LNCAP (cell line): ENCODE results near the gene STRIP1.

Experiments
- TF ChIP-seq, protein P1 (sequence below): fragments of 450-650 bp; IDR thresholded peaks from 2 replicates; pipeline ENCODE4 v1.5.1; 2017; ENCODE audit warnings: mild to moderate bottlenecking

STRIP1 gene

GRCh38 chr1:110082477-110082876, 48.1 kb downstream of the STRIP1 start:
- TF ChIP-seq, protein P1, sequence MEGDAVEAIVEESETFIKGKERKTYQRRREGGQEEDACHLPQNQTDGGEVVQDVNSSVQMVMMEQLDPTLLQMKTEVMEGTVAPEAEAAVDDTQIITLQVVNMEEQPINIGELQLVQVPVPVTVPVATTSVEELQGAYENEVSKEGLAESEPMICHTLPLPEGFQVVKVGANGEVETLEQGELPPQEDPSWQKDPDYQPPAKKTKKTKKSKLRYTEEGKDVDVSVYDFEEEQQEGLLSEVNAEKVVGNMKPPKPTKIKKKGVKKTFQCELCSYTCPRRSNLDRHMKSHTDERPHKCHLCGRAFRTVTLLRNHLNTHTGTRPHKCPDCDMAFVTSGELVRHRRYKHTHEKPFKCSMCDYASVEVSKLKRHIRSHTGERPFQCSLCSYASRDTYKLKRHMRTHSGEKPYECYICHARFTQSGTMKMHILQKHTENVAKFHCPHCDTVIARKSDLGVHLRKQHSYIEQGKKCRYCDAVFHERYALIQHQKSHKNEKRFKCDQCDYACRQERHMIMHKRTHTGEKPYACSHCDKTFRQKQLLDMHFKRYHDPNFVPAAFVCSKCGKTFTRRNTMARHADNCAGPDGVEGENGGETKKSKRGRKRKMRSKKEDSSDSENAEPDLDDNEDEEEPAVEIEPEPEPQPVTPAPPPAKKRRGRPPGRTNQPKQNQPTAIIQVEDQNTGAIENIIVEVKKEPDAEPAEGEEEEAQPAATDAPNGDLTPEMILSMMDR = no peak

DNA sequence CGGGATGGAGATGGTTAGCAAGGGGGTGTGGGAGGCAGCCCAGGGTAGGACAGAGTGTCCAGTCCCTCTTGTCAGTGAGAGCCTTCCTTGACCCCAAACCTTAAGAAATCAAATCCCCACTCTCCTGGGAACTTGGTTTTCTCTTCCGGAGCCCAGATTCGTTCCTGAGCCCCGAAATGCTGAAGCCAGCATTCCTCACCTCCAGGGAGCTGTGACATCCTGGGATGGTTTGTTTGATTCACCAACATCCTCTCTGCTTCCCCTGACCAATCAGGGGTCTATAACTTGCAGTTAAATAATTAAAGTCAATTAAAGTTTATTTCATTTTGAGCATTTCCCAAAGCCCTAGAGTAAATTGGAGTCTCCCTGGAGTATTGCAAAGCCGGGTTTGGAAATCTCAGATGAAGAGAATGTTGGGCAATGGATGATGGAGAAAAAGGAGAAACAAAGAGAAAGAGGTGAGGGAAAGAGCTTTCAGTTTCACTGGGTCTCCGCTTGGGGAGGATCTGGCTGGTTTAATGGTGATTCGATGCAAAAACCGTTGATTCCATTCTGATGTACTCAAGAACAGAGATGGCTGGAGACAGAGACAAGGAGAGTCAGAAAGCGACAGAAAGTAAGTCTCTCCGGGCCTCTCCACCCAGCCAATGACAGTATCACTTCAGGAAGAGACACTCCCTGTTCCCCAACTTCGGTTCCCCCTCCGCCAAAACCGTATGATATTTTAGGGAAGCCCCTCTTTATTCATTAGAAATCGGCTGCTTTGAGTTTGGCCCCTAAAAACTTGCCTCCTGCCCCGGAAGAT, 48.8 kb downstream of the STRIP1 start:
- TF ChIP-seq, protein P1 = no peak

DNA sequence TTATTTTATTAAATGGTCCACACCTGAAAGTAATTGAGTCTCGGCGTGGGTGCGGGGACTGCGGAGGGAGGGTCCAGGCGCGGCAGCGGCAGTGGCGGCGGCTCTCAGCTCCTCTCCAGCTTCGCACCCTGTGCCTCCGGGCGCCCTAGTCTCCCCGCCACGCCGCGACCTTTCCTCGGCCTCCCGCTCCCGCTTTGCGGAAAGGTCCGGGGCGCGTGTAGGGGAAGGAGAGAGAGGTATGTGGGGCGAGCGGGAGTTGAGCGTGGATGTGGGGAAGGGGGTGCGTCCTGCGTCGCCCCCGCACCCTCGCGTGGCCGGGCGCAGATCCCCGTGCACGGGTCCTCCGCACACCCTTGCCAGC, 49.4 kb downstream of the STRIP1 start:
- TF ChIP-seq, protein P1 = no peak

DNA sequence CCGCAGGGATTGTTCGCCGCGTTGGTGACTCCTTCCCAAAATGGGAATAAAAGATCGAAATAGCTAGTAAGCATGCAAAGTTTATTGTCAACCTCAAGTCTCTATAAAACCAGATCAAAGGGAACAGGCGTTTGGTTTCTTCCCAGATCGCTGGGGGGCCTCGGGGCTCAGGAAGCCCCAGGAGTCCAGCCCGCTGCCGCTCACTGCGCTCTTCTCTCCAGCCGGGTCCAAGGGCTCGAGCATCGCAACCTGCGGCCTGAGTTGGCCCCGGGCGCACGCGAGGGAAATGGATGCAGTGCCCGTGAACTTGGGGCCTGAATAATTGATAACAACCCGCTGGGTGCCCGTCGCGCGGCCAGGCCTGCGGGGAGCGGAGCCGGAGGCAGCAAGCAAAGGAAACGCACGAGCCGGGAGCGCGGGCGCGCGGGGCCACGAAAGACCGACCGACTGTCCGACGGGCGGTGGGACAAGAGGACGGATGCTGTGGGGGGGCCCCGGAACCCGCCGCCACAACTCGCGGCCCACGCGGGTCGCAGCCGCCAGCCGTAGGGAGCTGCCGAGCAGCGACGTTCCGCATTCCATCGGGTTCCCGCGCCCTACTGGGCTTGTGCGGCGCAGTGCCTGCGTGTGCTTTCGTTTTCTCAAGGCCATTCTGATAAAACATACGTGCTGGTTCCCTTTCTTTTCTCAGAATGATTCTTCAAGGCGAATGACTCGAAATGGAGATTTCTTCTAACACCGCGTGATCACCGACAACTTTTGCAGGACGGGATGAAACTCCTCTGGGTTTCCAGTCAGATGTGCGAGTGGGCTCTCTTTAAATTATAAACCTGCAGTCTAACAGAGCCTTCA, 50.0 kb downstream of the STRIP1 start:
- TF ChIP-seq, protein P1 = no peak

- TF ChIP-seq, protein P1 = no peak
Observed at GRCh38 chr1:110085671-110086070, 51.2 kb downstream of the STRIP1 start.

DNA sequence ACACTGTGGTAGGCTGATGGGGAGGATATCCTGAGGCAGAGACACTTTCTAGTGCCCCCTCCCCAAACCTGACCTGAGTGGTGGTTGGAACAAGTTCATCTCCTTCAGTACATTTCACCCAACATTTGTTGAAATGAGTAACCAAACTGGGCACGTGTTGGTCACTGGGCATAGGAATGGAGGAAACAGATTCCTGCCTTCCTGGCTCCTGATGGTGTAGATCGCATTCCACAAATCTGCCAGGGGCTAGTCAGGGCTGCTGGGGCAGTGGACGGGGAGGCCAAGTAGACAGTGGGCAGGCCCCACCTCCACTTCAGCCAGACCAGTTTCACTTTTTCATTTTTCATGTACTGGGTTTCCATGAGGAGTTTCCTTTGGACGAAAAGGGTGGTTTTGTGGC, 52.5 kb downstream of the STRIP1 start:
- TF ChIP-seq, protein P1 = no peak

GRCh38 chr1:110087812-110088738, 53.7 kb downstream of the STRIP1 start:
- TF ChIP-seq, protein P1 = peak; percentile 71
